ENCODE measurements around the gene ATF5.
A peak's percentile ranks its signal among the peaks of the same experiment; 100 is the strongest.
"Not testable (repeated sequence)": the region's sequence is repeated elsewhere in the genome, so short reads cannot be mapped to it uniquely, and the experiment has no call there.

Gene ATF5

GRCh38 chr19:49924004-49924880 is 4.8 kb upstream of the ATF5 start:
- no peak overlapping the region for H3K4me3 ChIP-seq (ENCODE audit: control insufficient read depth, low read depth, low read length)
- peak; percentile 31 for DNase-seq (ENCODE audit: low read depth)

DNA sequence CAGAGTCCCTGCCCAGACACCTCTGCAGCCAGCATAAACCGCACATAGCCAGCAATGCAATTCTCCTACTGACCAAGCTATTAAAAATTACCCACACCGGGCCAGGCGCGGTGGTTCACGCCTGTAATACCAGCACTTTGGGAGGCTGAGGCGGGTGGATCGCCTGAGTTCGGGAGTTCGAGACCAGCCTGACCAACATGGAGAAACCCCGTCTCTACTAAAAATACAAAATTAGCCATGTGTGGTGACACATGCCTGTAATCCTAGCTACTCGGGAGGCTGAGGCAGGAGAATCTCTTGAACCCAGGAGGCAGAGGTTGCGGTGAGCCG is 4.2 kb upstream of the ATF5 start:
- not testable (repeated sequence) for DNase-seq (ENCODE audit: low read depth); H3K4me3 ChIP-seq (ENCODE audit: control insufficient read depth, low read depth, low read length)

More at GRCh38 chr19:49924004-49924880, 4.8 kb upstream of the ATF5 start:
- no peak for TF ChIP-seq CTCF (conservative IDR thresholded peaks at IDR 0.05; ENCODE audit: control insufficient read depth, insufficient read depth, low read depth, low read length)

DNA sequence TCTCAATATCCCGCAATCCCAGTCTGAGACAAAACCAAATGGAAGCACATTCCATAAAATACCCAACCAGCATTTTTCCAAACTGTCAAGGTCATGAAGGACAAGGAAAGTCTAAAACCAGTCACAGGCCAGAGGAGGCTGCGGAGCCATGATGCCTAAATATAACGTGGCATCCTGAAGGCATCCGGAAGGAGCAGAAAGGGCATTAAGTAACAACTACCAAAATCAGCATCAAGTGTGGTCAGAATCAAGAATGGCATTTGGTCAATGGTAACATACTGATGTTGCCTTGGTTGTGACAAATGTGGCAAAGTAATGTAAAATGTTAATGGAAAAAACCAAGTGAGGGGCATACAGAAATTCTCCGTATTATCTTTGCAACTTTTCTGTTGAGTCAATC is 3.5 kb upstream of the ATF5 start:
- no peak for DNase-seq (ENCODE audit: low read depth)
- TF ChIP-seq CTCF (conservative IDR thresholded peaks at IDR 0.05; ENCODE audit: control insufficient read depth, insufficient read depth, low read depth, low read length): no peak
- no peak overlapping the region for H3K4me3 ChIP-seq (ENCODE audit: control insufficient read depth, low read depth, low read length)

GRCh38 chr19:49926515-49926914 is 2.5 kb upstream of the ATF5 start:
- TF ChIP-seq CTCF (conservative IDR thresholded peaks at IDR 0.05; ENCODE audit: control insufficient read depth, insufficient read depth, low read depth, low read length): no peak
- H3K4me3 ChIP-seq (ENCODE audit: control insufficient read depth, low read depth, low read length): no peak overlapping the region
- no peak for DNase-seq (ENCODE audit: low read depth)

DNA sequence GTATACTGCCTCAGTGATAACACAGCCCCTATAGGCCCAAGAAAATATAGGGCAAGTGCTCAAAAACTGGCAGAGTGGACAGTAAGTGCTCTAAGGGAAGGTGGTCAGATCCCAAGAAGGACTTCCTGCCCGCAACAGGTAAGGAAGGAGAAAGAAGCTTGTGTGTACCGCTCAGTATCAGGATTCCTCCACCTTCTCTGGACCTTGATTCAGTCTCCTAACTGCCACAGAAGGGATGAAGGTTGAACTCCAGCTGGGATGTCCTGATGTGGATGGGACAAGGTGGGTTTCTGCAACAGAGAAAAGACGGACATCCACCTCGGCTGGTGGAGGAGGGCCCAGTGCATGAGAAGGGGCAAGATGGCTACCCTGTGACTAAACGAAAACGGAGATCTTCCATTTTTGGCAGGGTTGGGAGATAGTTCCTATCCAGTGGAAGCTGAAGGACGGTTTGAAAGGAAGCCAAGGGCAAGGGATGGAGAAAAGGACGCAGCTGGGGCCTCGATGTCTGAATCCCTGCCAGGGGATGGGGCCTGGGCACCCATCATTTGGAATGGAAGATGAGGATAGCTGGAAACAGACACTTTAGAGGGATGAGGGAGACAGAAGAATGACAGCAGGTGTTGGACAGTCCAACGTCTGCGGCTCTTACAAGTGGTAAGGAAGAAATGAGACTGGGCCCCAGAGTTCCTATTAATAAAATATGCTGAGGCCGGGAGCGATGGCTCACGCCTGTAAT is 1.3 kb upstream of the ATF5 start:
- H3K4me3 ChIP-seq (ENCODE audit: control insufficient read depth, low read depth, low read length): peak overlapping the region; percentile 16
- no peak for TF ChIP-seq CTCF (conservative IDR thresholded peaks at IDR 0.05; ENCODE audit: control insufficient read depth, insufficient read depth, low read depth, low read length)
- DNase-seq (ENCODE audit: low read depth): no peak

DNA sequence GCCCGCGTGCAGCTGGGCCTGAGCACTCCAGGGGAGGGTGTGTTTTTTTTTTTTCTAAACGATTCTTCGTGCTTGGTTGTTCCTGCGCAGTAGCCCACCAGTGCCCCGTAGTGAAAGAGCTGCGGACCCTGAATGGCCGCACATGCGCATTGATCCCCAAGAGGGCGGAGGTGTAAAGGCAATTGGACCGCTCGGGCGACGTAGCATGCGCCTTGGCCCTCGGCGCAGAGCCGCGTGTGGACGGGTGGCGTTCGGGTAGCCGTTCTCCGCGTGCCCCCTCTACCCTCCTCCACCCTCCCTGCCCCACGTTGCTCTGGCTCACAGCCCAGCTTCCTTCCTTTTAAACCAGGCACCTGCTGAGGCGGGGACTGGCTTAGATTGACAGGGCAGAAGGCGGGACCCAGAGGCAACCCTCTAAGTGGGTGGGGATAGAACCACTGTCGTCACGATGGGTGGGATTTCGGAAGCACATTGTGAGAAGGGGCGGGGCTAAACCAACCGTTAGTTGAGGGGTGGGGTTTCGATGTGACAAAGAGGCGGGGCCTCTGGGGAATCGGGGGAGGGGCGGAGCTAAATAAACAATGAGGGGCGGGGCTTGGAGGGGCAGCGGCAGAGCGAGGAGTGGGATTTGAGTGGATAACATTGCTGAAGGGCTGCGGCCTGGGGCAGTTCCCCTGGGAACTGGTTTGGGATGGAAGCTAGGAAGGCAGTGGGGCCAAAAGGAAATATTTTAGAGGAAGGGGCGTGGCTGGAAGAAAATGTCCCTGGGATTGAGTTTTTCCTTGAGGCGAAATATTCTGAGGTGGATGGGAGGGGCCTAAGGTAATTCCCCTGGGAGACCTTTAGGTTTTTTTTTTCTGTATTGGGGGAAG is 842 bp downstream of the ATF5 start:
- TF ChIP-seq CTCF (conservative IDR thresholded peaks at IDR 0.05; ENCODE audit: control insufficient read depth, insufficient read depth, low read depth, low read length): no peak
- peak; percentile 97 for DNase-seq (ENCODE audit: low read depth)
- peak overlapping the region; percentile 90 for H3K4me3 ChIP-seq (ENCODE audit: control insufficient read depth, low read depth, low read length)
